ENCODE results near the gene HBM. TPM values are rescaled to one million over a fixed set of nuclear protein-coding genes. Genes with fewer than 3 reads are reported as not detected.
"Not testable (repeated sequence)": the region's sequence is repeated elsewhere in the genome, so short reads cannot be mapped to it uniquely, and the experiment has no call there.

The HBM gene
- not detected in 2 replicates for total RNA-seq (2014; rRNA removed; shearing (Covaris generic))

GRCh38 chr16:165539-166374 is at the start of gene HBM:
HBM (plus strand) TSS chr16:165978; CDS start chr16:165998, 20 bp downstream.
- no peak for DNase-seq (ENCODE audit: low read depth)

- DNase-seq (ENCODE audit: low read depth), result no peak
These were observed 49.8 kb upstream of the HBM start for GRCh38 chr16:116015-116414.

GRCh38 chr16:117379-118365 is 48.1 kb upstream of the HBM start:
- peak; percentile 30 for DNase-seq (ENCODE audit: low read depth)

GRCh38 chr16:118857-119256 is 46.9 kb upstream of the HBM start:
- no peak for DNase-seq (ENCODE audit: low read depth)

GRCh38 chr16:119295-119694 is 46.5 kb upstream of the HBM start:
- DNase-seq (ENCODE audit: low read depth), result no peak

GRCh38 chr16:119835-120491 is 45.8 kb upstream of the HBM start:
- DNase-seq (ENCODE audit: low read depth), result no peak

- no peak for DNase-seq (ENCODE audit: low read depth)
These were observed 45.0 kb upstream of the HBM start for GRCh38 chr16:120756-121155.

GRCh38 chr16:122361-122760 is 43.4 kb upstream of the HBM start:
- no peak for DNase-seq (ENCODE audit: low read depth)

- DNase-seq (ENCODE audit: low read depth), result not testable (repeated sequence)
These were observed 42.0 kb upstream of the HBM start for GRCh38 chr16:123558-124350.

GRCh38 chr16:125011-125410 is 40.8 kb upstream of the HBM start:
- no peak for DNase-seq (ENCODE audit: low read depth)

GRCh38 chr16:129075-129474 is 36.7 kb upstream of the HBM start:
- no peak for DNase-seq (ENCODE audit: low read depth)

GRCh38 chr16:130533-131173 is 35.1 kb upstream of the HBM start:
- DNase-seq (ENCODE audit: low read depth), result no peak

- no peak for DNase-seq (ENCODE audit: low read depth)
These were observed 33.7 kb upstream of the HBM start for GRCh38 chr16:132120-132519.

GRCh38 chr16:133716-134115 is 32.1 kb upstream of the HBM start:
- DNase-seq (ENCODE audit: low read depth), result no peak

- no peak for DNase-seq (ENCODE audit: low read depth)
These were observed 27.7 kb upstream of the HBM start for GRCh38 chr16:138049-138417.

- DNase-seq (ENCODE audit: low read depth), result no peak
These were observed 25.5 kb upstream of the HBM start for GRCh38 chr16:140175-140857.

GRCh38 chr16:142405-142967 is 23.3 kb upstream of the HBM start:
- no peak for DNase-seq (ENCODE audit: low read depth)

- no peak for DNase-seq (ENCODE audit: low read depth)
These were observed 22.7 kb upstream of the HBM start for GRCh38 chr16:143047-143446.

- DNase-seq (ENCODE audit: low read depth), result no peak
These were observed 22.3 kb upstream of the HBM start for GRCh38 chr16:143456-143855.

GRCh38 chr16:144797-145252 is 21.0 kb upstream of the HBM start:
- no peak for DNase-seq (ENCODE audit: low read depth)
